Activated T-helper 9 cell treated with anti-CD3 and anti-CD28 coated beads, Interleukin-2, amount 50 U/mL, for 16 hours (primary cell): ENCODE results near the gene RAB31.
A peak's percentile ranks its signal among the peaks of the same experiment; 100 is the strongest.
"Not testable (repeated sequence)": the region's sequence is repeated elsewhere in the genome, so short reads cannot be mapped to it uniquely, and the experiment has no call there.

Experiments used
- DNase-seq: peaks from one replicate; pipeline ENCODE4 v3.0.0-alpha.2; 2020; ENCODE audit warnings: low read depth

The RAB31 gene

DNA sequence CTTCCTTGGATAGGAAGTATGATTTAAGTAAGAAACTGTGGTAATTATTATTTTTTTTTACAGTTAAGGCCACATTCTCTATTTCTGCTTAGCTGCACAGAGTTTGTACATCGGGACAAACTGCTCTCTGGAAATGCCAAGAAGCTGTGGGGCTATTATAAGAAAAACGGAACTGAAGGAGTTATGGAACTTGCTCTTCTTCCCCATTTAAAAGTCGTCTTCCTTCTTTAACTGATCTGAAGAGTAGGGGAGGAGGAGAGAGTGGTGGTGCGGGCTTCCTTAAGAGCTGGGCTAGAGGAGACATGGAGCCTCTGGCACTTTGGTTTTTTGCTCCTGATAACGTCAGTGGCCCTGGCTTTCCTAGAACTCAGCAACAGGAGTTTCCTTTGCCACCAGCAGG lies 54.4 kb downstream of the RAB31 start:
- DNase-seq: no peak

DNA sequence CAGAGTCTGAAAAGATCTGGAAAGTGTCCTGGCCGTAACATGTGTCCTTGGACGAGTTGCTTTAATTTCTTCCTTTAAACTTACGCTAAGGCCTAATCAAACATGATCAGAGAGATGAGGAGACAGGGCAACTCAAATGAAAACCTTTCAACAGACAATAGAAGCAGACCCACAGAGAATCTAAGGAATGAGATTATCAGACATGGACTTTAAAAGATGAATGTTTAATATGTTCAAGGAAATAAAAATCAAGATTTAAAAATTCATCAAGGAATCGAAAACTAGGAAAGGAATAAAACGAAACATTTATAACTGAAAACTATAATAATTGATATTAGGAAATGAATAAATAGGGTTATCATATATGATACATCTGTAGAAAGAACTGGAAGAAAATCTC lies 55.1 kb downstream of the RAB31 start:
- no peak for DNase-seq

DNA sequence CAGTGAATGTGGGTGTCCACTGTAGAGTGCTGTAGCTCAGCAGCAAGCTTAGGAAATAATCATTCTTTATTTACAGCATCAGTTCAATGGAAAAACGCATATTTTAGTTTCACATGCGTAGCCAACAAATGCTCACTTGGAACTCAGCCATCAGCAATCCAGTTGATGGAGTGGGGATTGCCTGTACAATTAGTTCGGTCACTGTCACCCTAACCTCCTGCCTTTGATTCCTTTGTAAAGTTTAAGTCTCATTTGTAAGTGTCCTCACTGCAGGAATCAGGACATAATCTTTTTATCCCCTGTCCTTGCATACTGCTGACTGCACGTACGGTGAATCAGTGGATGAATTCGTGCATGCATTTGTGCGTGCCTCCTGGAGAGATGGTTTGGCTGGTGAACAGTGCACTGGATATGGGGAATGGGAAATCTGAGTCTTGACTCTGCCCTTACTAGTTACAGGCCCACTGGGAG lies 55.9 kb downstream of the RAB31 start:
- no peak for DNase-seq

DNA sequence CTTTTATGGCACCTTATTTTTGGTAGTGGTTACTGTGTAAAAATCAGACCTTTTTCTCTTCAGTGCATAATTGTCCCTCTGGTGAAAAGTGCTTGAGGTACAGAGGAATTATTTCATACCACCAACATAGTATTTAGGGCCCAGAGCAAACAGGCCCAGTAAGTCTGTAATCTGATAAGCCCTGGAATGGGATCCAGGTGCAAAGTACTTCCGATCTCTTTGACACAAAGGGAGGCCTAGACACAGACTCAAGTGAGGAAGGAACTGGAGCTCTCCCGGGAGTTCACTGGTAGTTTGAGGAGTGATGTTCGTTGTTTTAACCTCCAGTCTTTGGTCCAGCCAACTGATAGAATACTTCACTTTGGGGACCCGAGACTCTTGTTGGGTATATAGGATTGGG lies 57.4 kb downstream of the RAB31 start:
- no peak for DNase-seq

DNA sequence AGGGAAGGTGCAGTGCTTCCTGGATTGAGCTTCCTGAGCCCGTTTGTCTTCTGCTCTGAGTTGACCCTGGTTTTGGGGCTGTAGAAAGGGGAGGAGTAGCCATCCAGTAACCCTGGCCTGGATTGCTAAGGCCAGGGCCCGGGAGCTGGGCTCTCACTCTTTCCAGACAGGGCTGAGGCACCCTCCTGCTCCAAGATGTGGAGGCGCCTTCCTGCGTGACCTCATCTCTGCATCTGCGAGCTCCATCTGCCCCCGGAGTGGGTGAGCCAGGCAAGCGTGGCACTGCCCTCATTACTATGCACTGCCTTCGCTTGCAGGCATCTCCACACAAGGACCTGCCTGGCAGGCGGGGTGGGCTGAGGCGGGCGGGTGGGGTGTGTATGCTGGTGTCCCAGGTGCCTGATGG lies 58.0 kb downstream of the RAB31 start:
- no peak for DNase-seq

DNA sequence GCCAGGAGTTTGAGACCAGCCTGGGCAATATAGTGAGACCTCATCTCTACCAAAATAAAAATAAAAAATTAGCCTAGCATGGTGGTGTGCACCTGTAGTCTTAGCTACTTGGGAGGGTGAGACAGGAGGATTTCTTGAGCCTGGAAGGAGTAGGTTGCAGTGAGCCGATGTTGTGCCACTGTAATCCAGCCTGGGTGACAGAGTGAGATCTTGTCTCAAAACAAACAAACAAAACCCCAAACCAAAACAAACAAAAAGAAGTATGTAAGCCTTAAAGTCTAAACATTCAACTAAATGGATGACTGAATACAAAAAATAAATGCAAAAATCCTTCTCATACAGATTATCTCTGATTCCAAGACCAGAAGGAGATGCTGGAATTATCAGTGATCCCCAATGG lies 58.6 kb downstream of the RAB31 start:
- DNase-seq: no peak

DNA sequence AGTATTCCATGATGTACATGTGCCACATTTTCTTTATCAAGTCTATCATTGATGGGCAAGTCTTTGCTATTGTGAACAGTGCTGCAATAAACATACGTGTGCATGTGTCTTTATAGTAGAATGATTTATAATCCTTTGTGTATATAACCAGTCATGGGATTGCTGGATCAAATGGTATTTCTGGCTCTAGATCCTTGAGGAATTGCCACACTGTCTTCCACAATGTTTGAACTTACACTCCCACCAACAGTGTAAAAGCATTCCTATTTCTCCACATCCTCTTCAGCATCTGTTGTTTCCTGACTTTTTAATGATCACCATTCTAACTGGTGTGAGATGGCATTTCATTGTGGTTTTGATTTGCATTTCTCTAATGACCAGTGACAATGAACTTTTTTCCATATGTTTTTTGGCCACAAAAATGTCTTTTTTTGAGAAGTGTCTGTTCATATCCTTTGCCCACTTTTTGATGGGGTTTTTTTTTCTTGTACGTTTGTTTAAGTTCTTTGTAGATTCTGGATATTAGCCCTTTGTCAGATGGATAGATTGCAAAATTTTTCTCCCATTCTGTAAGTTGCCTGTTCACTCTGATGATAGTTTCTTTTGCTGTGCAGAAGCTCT lies 60.1 kb downstream of the RAB31 start:
- DNase-seq: not testable (repeated sequence)

DNA sequence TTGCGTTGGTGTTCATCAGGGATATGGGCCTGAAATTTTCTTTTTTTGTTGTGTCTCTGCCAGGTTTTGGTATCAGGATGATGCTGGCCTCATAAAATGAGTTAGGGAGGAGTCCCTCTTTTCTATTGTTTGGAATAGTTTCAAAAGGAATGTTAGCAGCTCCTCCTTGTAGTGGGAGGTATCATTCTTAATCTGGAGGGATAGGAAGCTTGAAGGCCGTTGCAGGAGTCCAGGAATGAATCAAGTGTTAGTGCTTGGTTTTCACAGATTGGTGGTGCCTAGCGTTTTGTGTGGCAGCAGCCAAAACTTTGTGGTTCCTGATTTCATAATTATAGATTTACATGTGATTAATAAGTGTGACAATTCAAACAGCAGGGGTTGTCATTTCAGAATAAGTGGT lies 62.0 kb downstream of the RAB31 start:
- not testable (repeated sequence) for DNase-seq

DNA sequence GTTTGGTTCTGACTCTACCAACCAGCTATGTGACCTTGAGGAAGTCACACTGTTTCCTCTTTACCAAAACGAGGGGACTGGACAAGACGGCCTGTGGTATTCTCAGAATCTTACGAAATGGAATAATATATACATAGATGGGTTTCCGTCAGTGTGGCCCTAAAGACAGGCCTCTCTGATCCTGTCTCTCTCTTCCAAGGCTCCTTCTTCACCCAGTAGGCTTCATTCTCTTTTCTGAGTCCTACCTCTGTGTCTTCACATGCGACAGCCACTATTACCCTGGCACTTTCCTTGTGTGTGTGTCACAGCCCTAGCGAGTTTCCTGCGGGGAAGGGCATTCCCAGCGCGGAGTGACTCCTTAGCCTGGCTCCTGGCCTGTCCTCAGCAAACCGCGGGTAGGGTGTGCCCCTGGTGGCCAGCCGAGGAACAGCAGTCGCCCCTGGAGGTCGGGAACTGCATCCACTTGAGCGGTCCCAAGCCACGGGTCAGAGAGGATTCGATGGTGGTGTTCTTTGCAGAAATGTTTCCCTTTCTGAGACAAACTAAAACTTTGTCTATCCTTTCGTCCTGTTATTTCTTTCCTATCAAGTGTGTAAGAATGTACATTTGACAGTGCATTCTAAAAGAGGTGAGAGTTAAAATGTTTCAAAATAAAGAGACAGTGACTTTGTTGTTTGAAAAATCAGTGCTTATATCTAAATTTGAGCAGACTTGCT lies 63.3 kb downstream of the RAB31 start:
- DNase-seq: peak; percentile 29

DNA sequence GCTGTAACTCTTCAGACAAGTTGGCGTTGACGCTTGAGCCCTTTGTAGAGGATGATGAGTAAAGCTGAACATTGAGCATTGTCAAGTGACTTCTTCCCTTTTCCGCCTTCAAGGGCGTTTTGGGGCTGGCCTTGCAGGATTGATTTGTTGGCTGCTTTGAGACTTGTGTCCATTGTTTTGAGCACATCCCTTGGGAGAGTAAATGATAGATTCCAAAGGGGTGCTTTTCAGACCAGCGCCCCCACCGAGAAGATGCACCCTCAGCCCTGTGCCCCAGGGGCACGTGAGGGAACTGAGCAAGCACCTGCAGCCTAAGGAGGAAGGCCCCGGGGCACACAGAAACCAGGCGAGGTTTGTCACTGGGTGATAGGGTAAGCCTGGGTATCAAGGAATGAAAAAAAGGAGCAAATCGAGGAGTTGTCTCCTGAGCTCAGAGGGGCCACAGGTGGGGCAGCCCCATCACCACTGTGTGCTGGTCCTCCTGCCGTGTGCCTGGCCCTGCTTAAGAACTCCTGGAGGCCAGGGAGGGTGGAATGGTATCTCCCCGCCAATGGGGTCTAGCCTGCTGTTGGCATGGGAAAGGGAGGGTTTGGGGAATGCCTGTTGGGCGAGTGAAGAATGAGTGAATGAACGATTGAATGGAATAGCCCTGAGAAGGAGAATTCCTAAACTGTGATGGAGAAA lies 64.0 kb downstream of the RAB31 start:
- DNase-seq: no peak

DNA sequence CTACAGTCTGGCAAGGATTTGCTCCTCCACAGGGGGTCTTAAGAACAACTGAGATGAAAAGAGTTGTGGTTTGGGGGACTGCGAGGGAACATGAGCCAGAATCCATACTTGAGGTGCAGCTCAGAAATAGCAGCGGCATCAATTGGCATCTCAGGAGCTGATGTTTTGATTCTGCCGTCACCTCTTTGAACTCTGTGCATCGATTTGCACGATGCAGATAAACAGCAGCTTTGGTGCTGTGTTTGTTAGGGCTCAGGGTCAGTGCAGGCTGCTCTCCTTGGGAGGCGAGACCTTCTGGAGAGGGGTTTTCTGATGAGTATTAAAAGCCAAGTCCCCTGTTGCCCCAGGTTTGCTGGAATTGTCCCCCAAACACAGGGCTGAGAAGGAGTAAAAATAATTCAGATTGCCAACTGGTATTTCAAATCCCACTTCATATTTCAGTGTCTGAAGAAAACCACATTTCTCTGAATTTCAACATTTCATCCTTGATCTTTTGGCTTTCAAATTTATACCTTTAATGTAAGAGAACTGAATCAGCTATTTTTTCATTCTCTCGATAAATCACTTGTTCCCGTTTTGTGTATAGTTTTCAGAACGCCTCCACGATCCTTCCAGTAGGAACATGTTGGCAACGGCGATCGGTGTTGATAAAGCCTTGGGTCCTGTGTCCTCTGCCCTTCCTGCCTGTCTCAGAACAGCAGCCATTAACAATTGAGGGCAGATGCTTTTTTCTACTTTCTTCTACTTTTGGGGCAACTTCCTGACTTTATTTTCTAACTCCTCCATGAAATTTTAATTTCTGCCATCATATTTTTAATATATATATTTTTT lies 65.0 kb downstream of the RAB31 start:
- DNase-seq: no peak

DNA sequence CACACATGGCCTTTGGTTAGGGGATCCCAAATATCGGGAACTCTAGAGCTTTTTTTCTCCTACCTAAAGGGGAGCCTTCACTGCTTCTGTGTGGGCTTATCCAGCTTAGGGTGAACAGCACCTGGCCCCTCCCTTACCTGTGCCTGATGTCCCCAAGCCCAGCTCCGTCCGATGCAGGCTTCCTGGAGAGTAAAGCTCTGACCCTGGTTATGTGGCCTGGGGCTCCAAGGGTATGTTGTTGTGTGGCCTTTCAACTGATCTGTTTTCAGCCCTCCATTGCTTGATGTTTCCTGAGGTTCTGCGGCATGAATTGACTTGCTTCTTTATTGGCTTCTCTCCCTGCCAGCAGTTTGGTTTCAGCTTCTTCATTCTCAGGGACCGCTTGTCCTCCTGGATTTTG lies 66.0 kb downstream of the RAB31 start:
- DNase-seq: no peak

DNA sequence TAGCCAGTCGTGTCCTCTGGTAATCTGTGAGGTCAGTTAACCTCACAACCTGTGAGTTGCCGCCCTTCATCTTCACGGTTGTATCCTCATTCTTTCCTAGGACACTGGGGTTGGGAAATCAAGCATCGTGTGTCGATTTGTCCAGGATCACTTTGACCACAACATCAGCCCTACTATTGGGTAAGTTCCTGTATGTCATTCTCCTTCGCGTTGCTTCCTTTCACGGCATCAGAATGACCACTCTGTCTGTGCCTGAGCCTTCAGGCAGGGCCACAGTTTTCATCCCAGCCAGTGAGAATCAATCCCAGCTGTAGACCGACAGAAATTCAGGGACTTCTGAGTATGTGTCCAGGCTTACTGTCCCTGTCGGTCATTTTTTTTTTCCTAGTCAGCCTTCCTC lies 67.1 kb downstream of the RAB31 start:
- DNase-seq: no peak

DNA sequence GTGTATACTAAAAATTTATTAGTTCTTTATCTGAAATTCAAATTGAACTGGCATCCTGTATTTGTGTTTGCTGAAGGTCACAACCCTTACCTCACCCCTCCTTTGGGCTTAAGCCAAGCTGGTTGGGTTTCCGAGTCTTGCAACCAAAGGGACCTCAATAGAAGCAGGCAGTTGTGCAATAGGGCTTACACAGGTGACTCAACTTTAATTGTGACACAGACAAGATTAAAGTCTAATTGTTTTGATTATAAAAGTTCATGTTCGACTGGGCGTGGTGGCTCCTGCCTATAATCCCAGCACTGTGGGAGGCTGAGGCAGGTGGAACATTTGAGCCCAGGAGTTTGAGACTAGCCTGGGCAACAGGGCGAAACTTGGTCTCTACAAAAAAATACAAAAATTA lies 71.5 kb downstream of the RAB31 start:
- DNase-seq: no peak

DNA sequence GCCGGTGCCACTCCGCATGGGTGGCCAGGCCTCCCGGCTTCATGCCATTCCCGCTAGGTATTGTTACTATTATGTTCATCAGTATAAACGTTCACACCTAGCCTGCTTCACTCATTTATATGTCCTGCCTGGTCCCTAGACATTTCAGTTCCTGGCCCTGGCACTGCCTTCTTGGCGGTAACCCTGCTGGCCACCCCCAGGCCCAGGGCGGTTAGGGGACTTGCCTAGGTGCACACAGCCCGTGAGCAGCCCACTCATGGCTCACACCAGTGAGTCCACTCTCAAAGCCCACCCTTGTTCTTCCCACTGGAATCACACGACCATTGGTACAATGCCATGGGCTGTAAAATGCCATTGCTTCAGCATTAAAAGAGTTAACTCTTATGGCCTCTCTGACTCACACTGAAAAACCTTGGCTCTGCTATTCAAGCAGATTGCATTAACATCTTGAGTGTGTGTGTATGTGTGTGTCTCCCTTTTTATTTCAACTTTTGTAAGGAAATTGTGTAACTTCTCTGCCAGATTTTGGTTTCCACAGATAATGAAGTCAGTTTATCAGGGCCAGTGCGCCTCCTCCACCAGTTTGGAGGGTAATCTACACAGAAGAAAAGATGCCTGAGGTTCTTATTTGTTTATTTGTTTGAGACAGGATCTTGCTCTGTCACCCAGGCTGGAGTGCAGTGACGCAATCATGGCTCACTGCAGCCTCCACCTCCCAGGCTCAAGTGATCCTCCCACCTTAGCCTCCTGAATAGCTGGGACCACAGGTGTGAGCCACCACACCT lies 74.2 kb downstream of the RAB31 start:
- no peak for DNase-seq

DNA sequence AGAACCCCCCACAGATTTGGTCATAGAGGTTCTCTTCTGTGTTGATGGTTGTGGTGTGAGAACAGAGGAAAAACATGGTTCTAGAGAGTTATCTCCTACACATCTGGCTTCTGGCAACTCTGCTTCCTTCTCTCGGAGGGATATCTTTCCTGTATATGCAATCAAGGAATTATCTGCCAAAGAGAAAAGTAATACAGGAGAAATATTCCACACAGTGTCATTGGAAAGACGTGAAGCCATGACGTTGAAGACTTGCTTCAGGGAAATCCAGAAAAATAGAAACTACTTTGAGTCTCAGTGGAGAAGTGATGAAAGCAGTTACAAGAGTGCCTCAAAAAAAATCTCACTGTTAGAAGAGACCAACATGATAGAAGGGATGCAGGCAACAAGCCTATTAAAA lies 78.5 kb downstream of the RAB31 start:
- no peak for DNase-seq

DNA sequence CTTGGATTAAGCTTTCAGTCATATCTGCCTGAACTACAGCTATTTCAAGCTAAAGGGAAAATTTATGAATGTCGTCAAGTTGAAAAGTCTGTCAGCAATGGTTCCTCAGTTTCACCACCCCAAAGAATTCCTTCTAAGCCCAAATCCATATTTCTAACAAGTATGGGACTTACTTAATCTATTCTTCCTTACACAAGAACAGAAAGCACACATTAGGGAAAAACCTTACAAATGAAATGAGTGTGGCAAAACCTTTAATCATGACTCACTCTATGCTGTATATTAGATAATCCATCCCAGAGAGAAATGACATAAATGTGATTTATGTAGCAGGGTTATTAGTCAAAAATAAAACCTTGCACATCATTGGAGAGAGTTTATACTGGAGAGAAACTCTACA lies 78.9 kb downstream of the RAB31 start:
- DNase-seq: no peak

DNA sequence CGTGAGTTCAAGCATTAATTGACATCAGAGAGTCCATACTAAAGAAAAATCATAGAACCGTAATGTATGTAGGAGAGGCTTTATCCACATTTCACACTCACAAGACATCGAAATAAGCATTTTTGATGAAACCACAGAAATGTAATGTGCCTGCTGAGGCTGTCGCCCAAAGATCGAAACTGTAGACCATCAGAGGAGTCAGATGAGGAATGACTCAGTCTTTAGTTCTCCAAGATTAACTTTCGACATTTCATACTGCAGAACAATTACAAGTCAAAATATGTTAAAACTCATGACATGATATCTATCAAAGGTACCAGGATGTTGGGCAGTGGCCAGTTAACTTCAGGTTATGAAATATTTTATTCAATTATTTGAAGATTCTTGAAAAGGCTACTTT lies 79.6 kb downstream of the RAB31 start:
- no peak for DNase-seq

DNA sequence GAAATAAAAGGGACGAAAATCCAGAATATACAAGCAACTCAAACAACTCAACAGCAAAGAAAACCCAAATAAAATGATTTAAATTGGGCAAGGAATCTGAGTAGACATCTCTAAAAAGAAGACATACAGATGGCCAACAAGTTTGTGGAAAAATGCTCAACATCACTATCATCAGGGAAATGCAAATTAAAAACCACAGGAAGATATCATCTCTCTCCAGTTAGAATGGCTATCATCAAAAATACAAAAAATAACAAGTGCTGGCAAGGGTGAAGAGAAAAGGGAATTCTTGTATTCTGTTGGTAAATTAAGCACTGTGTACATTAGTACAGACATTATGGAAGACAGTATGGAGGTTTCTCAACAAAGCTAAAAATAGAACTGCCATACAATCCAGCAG lies 80.0 kb downstream of the RAB31 start:
- no peak for DNase-seq

DNA sequence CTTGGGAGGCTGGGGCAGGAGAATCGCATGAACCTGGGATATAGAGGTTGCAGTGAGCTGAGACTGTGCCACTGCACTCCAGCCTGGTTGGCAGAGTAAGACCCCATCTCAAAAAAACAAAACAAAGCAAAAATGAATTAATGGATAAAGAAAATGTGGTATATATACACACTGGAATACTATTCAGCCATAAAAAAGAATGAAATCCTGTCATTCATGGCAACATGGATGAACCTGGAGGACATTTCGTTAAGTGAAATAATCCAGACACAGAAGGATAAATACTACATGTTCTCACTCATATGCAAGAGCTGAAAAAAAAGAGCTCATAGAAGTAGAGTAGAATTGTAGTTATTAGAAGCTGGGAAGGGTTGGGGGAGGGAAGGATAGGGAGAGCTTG lies 80.8 kb downstream of the RAB31 start:
- DNase-seq: no peak

DNA sequence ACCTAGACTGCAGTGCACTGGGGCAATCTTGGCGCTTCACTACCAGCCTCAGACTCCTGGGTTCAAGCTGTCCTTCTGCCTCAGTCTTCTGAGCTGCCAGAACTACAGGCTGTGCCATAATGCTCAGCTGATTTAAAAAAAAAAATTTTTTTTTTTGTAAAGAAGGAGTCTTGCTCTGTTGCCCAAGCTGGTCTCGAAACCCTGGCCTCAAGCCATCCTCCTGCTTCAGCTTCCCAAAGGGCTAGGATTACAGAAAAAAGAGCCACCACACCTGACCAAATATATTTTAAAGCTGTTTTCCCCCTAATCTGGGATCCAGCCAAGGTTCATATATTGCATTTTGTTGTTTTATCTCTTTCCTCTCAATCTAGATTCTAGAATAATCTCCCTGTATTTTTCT lies 82.2 kb downstream of the RAB31 start:
- DNase-seq: no peak

DNA sequence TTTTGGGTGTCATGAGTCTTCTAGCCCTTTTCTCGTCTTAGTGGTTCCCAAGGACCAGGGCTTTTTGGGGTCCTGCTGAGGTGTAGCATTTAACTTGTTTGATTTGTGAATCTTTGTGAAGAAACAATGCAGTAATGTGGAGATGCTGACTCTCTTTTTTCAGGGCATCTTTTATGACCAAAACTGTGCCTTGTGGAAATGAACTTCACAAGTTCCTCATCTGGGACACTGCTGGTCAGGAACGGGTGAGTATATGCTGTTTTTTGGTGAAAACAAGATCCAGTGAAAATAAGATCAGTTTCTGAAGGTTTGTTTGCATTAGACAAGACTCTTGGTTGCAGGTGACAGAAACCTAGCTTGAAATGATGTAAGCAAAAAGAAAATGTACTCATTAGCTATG lies 83.9 kb downstream of the RAB31 start:
- DNase-seq: no peak
